Ammon's horn (tissue), 1 donor: ENCODE measurements around the gene LETM1.

ENCODE experiments used
- DNase-seq: peaks from one replicate; pipeline ENCODE4 v3.0.0-alpha.2; 2016; ENCODE audit warnings: low spot score

LETM1 gene

GRCh38 chr4:1794809-1795298 is 61.1 kb downstream of the LETM1 start:
- DNase-seq: no peak

GRCh38 chr4:1793940-1794808 is 61.8 kb downstream of the LETM1 start:
- no peak for DNase-seq

- DNase-seq: no peak
Observed at GRCh38 chr4:1793496-1793840, 62.5 kb downstream of the LETM1 start.

GRCh38 chr4:1792832-1793495 is 63.0 kb downstream of the LETM1 start, which contains the start of gene FGFR3:
Gene FGFR3 (plus strand): TSS chr4:1793293. CDS start chr4:1793935, 642 bp downstream.
- no peak for DNase-seq

- DNase-seq: no peak
Observed at GRCh38 chr4:1792158-1792831, 63.7 kb downstream of the LETM1 start.

GRCh38 chr4:1790005-1790404 is 66.0 kb downstream of the LETM1 start:
- DNase-seq: no peak

GRCh38 chr4:1789552-1789951 is 66.4 kb downstream of the LETM1 start:
- no peak for DNase-seq

- no peak for DNase-seq
Observed at GRCh38 chr4:1788254-1788973, 67.5 kb downstream of the LETM1 start.

GRCh38 chr4:1787411-1788077 is 68.4 kb downstream of the LETM1 start:
- DNase-seq: no peak

GRCh38 chr4:1786544-1787362 is 69.2 kb downstream of the LETM1 start:
- no peak for DNase-seq

GRCh38 chr4:1785592-1785991 is 70.4 kb downstream of the LETM1 start:
- no peak for DNase-seq

GRCh38 chr4:1784789-1785591 is 71.0 kb downstream of the LETM1 start:
- no peak for DNase-seq

- DNase-seq: peak; percentile 51
Observed at GRCh38 chr4:1784395-1784788, 71.6 kb downstream of the LETM1 start.

- no peak for DNase-seq
Observed at GRCh38 chr4:1783970-1784369, 72.0 kb downstream of the LETM1 start.

- DNase-seq: no peak
Observed at GRCh38 chr4:1783015-1783414, 72.9 kb downstream of the LETM1 start.

- no peak for DNase-seq
Observed at GRCh38 chr4:1780435-1780834, 75.5 kb downstream of the LETM1 start.

GRCh38 chr4:1779588-1780382 is 76.2 kb downstream of the LETM1 start:
- no peak for DNase-seq

- no peak for DNase-seq
Observed at GRCh38 chr4:1778642-1779392, 77.1 kb downstream of the LETM1 start.
